Measurements from ENCODE around the gene TXNL1. TPM values are rescaled to one million over a fixed set of nuclear protein-coding genes. Genes with fewer than 3 reads are reported as not detected.

TXNL1 gene
- total RNA-seq, 1 experiment from 2014 or later: 86.6 TPM

DNA sequence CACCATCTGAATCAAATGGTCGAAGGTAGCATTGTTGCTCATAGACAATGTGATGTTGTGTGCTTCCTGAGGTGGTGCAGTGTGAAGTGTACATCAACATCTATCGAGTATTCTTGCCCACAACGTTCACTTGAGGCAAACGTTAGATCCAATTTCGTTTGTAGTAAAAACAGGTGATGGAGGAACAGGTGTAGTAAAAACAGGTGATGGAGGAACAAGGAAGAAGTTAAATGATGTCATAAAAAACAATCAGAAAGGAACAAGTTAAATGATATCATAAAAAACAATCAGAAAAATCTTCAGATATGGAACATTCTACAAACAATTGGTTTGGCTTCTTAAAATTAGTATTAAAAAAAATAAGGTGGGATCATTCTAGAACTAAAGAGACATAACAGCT is 24.1 kb upstream of the TXNL1 start:
- H3K36me3 Mint-ChIP-seq (ENCODE audit: insufficient read depth, unreplicated experiment): no peaks in the 10 kb centered on the region
- CTCF ChIA-PET: interaction anchor here (1.4 kb wide), 1 partner anchor 17 kb away, joined by 5 read pairs; no protein-coding TSS in a partner anchor
- no peaks in the 10 kb centered on the region for H3K4me1 Mint-ChIP-seq (ENCODE audit: insufficient read depth, unreplicated experiment)
- no peak for DNase-seq (ENCODE audit: unreplicated experiment)
- POLR2A ChIA-PET: interaction anchor here (0.9 kb wide), 1 partner anchor 12 kb away, joined by 3 read pairs; the partner anchor contains the start of gene WDR7
- H3K27ac Mint-ChIP-seq (ENCODE audit: low read depth, unreplicated experiment): no peak overlapping the region
- H3K27me3 Mint-ChIP-seq (ENCODE audit: insufficient read depth, unreplicated experiment): no peaks in the 10 kb centered on the region
- no peaks in the 10 kb centered on the region for H3K9me3 Mint-ChIP-seq (ENCODE audit: unreplicated experiment)
- intact Hi-C loops (cut with micrococcal nuclease): no loop called here
- TF ChIP-seq, protein P1, sequence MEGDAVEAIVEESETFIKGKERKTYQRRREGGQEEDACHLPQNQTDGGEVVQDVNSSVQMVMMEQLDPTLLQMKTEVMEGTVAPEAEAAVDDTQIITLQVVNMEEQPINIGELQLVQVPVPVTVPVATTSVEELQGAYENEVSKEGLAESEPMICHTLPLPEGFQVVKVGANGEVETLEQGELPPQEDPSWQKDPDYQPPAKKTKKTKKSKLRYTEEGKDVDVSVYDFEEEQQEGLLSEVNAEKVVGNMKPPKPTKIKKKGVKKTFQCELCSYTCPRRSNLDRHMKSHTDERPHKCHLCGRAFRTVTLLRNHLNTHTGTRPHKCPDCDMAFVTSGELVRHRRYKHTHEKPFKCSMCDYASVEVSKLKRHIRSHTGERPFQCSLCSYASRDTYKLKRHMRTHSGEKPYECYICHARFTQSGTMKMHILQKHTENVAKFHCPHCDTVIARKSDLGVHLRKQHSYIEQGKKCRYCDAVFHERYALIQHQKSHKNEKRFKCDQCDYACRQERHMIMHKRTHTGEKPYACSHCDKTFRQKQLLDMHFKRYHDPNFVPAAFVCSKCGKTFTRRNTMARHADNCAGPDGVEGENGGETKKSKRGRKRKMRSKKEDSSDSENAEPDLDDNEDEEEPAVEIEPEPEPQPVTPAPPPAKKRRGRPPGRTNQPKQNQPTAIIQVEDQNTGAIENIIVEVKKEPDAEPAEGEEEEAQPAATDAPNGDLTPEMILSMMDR (IDR thresholded peaks at IDR 0.05; ENCODE audit: unreplicated experiment): no peak
- BruUV-seq (replicated peaks): no TSS peak
- no peak overlapping the region for H3K4me3 Mint-ChIP-seq (ENCODE audit: unreplicated experiment)

DNA sequence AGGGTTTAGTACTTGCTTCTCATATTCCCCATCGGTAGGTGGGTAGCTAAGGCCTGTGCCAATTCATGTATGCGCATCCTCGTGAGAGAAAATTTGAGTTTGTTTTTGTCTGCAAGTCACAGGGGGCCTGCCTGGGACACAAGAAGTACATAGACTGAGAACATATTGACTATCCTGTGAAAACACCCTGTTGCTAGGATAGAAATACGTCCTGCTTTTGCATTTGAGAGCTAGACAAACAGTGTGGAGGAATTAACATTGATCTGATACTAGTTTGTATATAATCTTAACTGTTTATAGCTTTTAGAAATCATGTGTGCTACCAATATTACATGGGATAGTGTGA is 23.6 kb upstream of the TXNL1 start:
- Mint-ChIP-seq H3K9me3 (ENCODE audit: unreplicated experiment) (no peaks in the 10 kb centered on the region), H3K36me3 (ENCODE audit: insufficient read depth, unreplicated experiment) (no peaks in the 10 kb centered on the region), H3K4me1 (ENCODE audit: insufficient read depth, unreplicated experiment) (no peaks in the 10 kb centered on the region), H3K4me3 (ENCODE audit: unreplicated experiment) (no peak overlapping the region), H3K27ac (ENCODE audit: low read depth, unreplicated experiment) (no peak overlapping the region), H3K27me3 (ENCODE audit: insufficient read depth, unreplicated experiment) (no peaks in the 10 kb centered on the region)
- CTCF ChIA-PET: interaction anchor here (1.4 kb wide), 1 partner anchor 17 kb away, joined by 5 read pairs; no protein-coding TSS in a partner anchor
- intact Hi-C loops (cut with micrococcal nuclease): no loop called here
- POLR2A ChIA-PET: interaction anchor here (0.9 kb wide), 1 partner anchor 11 kb away, joined by 3 read pairs; the partner anchor contains the start of gene WDR7
- TF ChIP-seq, protein P1 (IDR thresholded peaks at IDR 0.05; ENCODE audit: unreplicated experiment): no peak
- DNase-seq (ENCODE audit: unreplicated experiment): no peak
- BruUV-seq (replicated peaks): no TSS peak

DNA sequence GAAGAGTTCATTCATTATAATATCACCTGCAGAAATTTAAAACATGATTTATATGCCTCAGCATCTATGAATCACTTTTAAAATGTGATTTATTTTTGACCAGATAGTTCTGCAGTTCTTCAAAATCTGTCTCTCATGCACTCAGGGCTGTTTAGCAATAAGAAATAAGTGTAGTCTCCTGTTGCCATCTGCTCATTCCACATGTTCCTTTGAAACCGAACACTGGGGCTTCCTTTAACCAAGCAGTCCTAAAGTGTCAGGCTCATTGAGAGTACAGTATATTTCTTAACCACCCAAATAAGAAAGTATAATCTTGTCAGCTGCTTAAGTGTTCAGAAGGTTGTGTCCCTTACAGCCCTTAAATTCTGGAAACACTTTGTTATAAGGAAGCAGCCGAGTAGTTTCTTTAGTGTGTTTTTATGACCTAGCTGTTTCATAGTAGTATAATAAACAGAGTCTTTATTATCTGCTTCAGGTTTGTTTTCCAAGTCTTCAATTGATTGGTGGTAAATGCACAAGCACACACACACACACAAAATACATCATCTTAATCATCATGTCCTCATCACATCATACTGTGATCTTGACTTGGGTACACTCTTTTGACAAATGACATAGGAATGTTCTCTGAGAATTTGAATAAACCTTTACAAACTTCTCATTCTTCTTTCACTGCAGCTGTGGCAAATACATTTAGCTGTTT is 23.1 kb upstream of the TXNL1 start:
- ChIA-PET POLR2A (interaction anchor here (0.9 kb wide), 1 partner anchor 11 kb away, joined by 3 read pairs; the partner anchor contains the start of gene WDR7), CTCF (interaction anchor here (0.7 to 1.4 kb wide), 2 partner anchors 16 to 32 kb away, joined by 3 to 5 read pairs; no protein-coding TSS in a partner anchor)
- Mint-ChIP-seq H3K36me3 (ENCODE audit: insufficient read depth, unreplicated experiment) (no peaks in the 10 kb centered on the region), H3K27ac (ENCODE audit: low read depth, unreplicated experiment) (no peak overlapping the region), H3K4me3 (ENCODE audit: unreplicated experiment) (no peak overlapping the region), H3K4me1 (ENCODE audit: insufficient read depth, unreplicated experiment) (no peaks in the 10 kb centered on the region), H3K27me3 (ENCODE audit: insufficient read depth, unreplicated experiment) (no peaks in the 10 kb centered on the region), H3K9me3 (ENCODE audit: unreplicated experiment) (no peaks in the 10 kb centered on the region)
- no peak for DNase-seq (ENCODE audit: unreplicated experiment)
- intact Hi-C loops (cut with micrococcal nuclease): no loop called here
- TF ChIP-seq, protein P1 (IDR thresholded peaks at IDR 0.05; ENCODE audit: unreplicated experiment): no peak
- no TSS peak for BruUV-seq (replicated peaks)

DNA sequence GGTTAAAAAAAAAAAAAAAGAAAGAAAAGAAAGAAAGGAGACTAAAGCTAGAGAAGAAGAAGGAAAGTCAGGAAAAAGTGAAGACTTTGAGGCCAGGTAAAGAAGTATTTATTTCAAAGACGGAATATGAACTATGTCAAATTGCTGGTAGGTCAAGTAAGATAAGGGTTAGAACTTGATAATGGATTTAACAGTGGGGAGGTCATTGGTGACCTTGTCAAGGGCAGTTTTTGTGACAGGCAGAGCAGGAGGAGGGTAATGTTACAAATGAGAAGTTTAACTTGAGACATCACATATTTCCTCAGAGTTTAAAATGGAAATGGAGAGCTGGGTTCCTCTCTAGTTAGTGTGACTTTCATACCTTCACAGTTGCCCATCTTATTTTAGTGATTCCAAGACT is 22.3 kb upstream of the TXNL1 start:
- H3K4me1 Mint-ChIP-seq (ENCODE audit: insufficient read depth, unreplicated experiment): no peaks in the 10 kb centered on the region
- BruUV-seq (replicated peaks): no TSS peak
- POLR2A ChIA-PET: no interaction called here
- no peak for DNase-seq (ENCODE audit: unreplicated experiment)
- no peak overlapping the region for H3K27ac Mint-ChIP-seq (ENCODE audit: low read depth, unreplicated experiment)
- no peaks in the 10 kb centered on the region for H3K27me3 Mint-ChIP-seq (ENCODE audit: insufficient read depth, unreplicated experiment)
- no peaks in the 10 kb centered on the region for H3K36me3 Mint-ChIP-seq (ENCODE audit: insufficient read depth, unreplicated experiment)
- intact Hi-C loops (cut with micrococcal nuclease): no loop called here
- no peaks in the 10 kb centered on the region for H3K9me3 Mint-ChIP-seq (ENCODE audit: unreplicated experiment)
- CTCF ChIA-PET: no interaction called here
- H3K4me3 Mint-ChIP-seq (ENCODE audit: unreplicated experiment): no peak overlapping the region
- TF ChIP-seq, protein P1 (IDR thresholded peaks at IDR 0.05; ENCODE audit: unreplicated experiment): no peak

All from MCF 10A (cell line).